Astrocyte (in vitro differentiated cells and primary cell): ENCODE measurements around the gene ARF1. TPM values are rescaled to one million over a fixed set of nuclear protein-coding genes. Genes with fewer than 3 reads are reported as not detected.

Experiments
- DNase-seq: peaks from one replicate; pipeline ENCODE4 v3.0.0-alpha.2; 2010; ENCODE audit warnings: low read depth
- FAIRE-seq: peaks from 2 replicates; lab custom pipeline; 2011; peaks lifted over from hg19 to GRCh38; lab: Jason Lieb, UNC
- H2AFZ ChIP-seq: 2 replicates; pipeline ENCODE4 v1.6.0; 2012; ENCODE audit warnings: low read depth, low read length, inconsistent platforms
- H3K27ac ChIP-seq: 2 replicates; pipeline ENCODE4 v1.5.1; 2011; ENCODE audit warnings: low read depth, low read length, inconsistent platforms
- H3K27me3 ChIP-seq: 2 replicates; pipeline ENCODE4 v1.6.0; 2011; ENCODE audit warnings: low read length, inconsistent platforms; ENCODE audit not compliant: insufficient read depth
- H3K36me3 ChIP-seq: 2 replicates; pipeline ENCODE4 v1.5.1; 2011; ENCODE audit warnings: low read length, inconsistent platforms; ENCODE audit not compliant: insufficient read depth
- H3K4me1 ChIP-seq: 2 replicates; pipeline ENCODE4 v1.5.1; 2011; ENCODE audit warnings: low read length, inconsistent platforms; ENCODE audit not compliant: insufficient read depth
- H3K4me2 ChIP-seq: 2 replicates; pipeline ENCODE4 v1.6.0; 2012; ENCODE audit warnings: low read length, inconsistent platforms
- H3K4me3 ChIP-seq: 2 replicates; pipeline ENCODE4 v1.5.1; 2011; ENCODE audit warnings: low read depth, mild to moderate bottlenecking, low read length, inconsistent platforms; ENCODE audit not compliant: insufficient read depth
- H3K79me2 ChIP-seq: 2 replicates; pipeline ENCODE4 v1.6.0; 2012; ENCODE audit warnings: mild to moderate bottlenecking, low read length, inconsistent platforms; ENCODE audit not compliant: insufficient read depth
- H3K9ac ChIP-seq: 2 replicates; pipeline ENCODE4 v1.6.0; 2012; ENCODE audit warnings: mild to moderate bottlenecking, low read length, inconsistent platforms
- H3K9me3 ChIP-seq: 2 replicates; pipeline ENCODE4 v1.5.1; 2012; ENCODE audit warnings: low read depth, mild to moderate bottlenecking, low read length, inconsistent platforms; ENCODE audit not compliant: insufficient read depth
- H4K20me1 ChIP-seq: 2 replicates; pipeline ENCODE4 v1.6.0; 2012; ENCODE audit warnings: low read length, inconsistent platforms; ENCODE audit not compliant: insufficient read depth
- H3K27ac Mint-ChIP-seq: one replicate; pipeline ENCODE4 v1.8.0; 2021; ENCODE audit warnings: mild to moderate bottlenecking, mixed read lengths; ENCODE audit not compliant: unreplicated experiment
- H3K27me3 Mint-ChIP-seq: one replicate; pipeline ENCODE4 v1.8.0; 2021; ENCODE audit warnings: low read depth, mixed read lengths; ENCODE audit not compliant: unreplicated experiment
- H3K36me3 Mint-ChIP-seq: one replicate; pipeline ENCODE4 v1.8.0; 2021; ENCODE audit warnings: low read depth, mixed read lengths; ENCODE audit not compliant: unreplicated experiment
- H3K4me1 Mint-ChIP-seq: one replicate; pipeline ENCODE4 v1.8.0; 2021; ENCODE audit warnings: low read depth, mixed read lengths; ENCODE audit not compliant: unreplicated experiment
- H3K4me3 Mint-ChIP-seq: one replicate; pipeline ENCODE4 v1.8.0; 2021; ENCODE audit warnings: mild to moderate bottlenecking, moderate library complexity, mixed read lengths; ENCODE audit not compliant: unreplicated experiment
- H3K9me3 Mint-ChIP-seq: one replicate; pipeline ENCODE4 v1.8.0; 2021; ENCODE audit warnings: mild to moderate bottlenecking, mixed read lengths; ENCODE audit not compliant: unreplicated experiment
- CTCF ChIP-seq: IDR thresholded peaks from 2 replicates; pipeline ENCODE4 v1.5.1; 2011; ENCODE audit warnings: low read depth, mild to moderate bottlenecking, inconsistent platforms, low read length, moderate library complexity; ENCODE audit not compliant: insufficient read depth
- EZH2 ChIP-seq: IDR thresholded peaks from 2 replicates; pipeline ENCODE4 v1.6.1; 2012; ENCODE audit warnings: mild to moderate bottlenecking, low read length, inconsistent platforms; ENCODE audit not compliant: insufficient read depth
- total RNA-seq: library from RNA; stranded (reverse); gene quantifications from 2 replicates; pipeline ENCODE4 v1.2.1, GENCODE V29; 2021

The ARF1 gene
- total RNA-seq, 1 donor from 2014 or later = 431 TPM

- Histone ChIP-seq H3K36me3 (peaks cover 6% of the 10 kb centered on the region), H3K9me3 (no peaks in the 10 kb centered on the region), H4K20me1 (peaks cover 79% of the 10 kb centered on the region), H3K9ac (no peak overlapping the region), H3K4me2 (no peak overlapping the region), H3K79me2 (peaks cover 82% of the 10 kb centered on the region), H3K4me1 (peaks cover 35% of the 10 kb centered on the region), H2AFZ (no peak overlapping the region), H3K27me3 (no peaks in the 10 kb centered on the region), H3K27ac (no peak overlapping the region), H3K4me3 (no peak overlapping the region)
- Mint-ChIP-seq H3K4me1 (peaks cover 20% of the 10 kb centered on the region), H3K36me3 (peaks cover 3% of the 10 kb centered on the region), H3K27ac (peak overlapping the region; percentile 41), H3K9me3 (no peaks in the 10 kb centered on the region), H3K4me3 (no peak overlapping the region), H3K27me3 (no peaks in the 10 kb centered on the region)
- no peak for TF ChIP-seq EZH2
- DNase-seq (no peak), FAIRE-seq (no peak)
Observed at GRCh38 chr1:228145463-228146416, 63.2 kb downstream of the ARF1 start.

- TF ChIP-seq EZH2 = no peak
- no peak for TF ChIP-seq CTCF
- Mint-ChIP-seq H3K9me3 (no peaks in the 10 kb centered on the region), H3K36me3 (peaks cover 3% of the 10 kb centered on the region), H3K27me3 (no peaks in the 10 kb centered on the region), H3K27ac (no peak overlapping the region), H3K4me3 (no peak overlapping the region), H3K4me1 (peaks cover 22% of the 10 kb centered on the region)
- FAIRE-seq (no peak), DNase-seq (no peak)
- peaks cover 73% of the 10 kb centered on the region for H3K79me2 ChIP-seq
- no peak overlapping the region for H3K4me3 ChIP-seq
- peaks cover 6% of the 10 kb centered on the region for H3K36me3 ChIP-seq
- H2AFZ ChIP-seq = no peak overlapping the region
- no peak overlapping the region for H3K4me2 ChIP-seq
- no peaks in the 10 kb centered on the region for H3K27me3 ChIP-seq
- no peak overlapping the region for H3K9ac ChIP-seq
- H3K9me3 ChIP-seq = no peaks in the 10 kb centered on the region
- no peak overlapping the region for H3K27ac ChIP-seq
- H4K20me1 ChIP-seq = peaks cover 79% of the 10 kb centered on the region
- H3K4me1 ChIP-seq = peaks cover 35% of the 10 kb centered on the region
Observed at GRCh38 chr1:228146417-228147150, 64.1 kb downstream of the ARF1 start.

GRCh38 chr1:228147151-228147693 lies 64.7 kb downstream of the ARF1 start:
- Histone ChIP-seq H2AFZ (no peak overlapping the region), H3K27me3 (no peaks in the 10 kb centered on the region), H4K20me1 (peaks cover 73% of the 10 kb centered on the region), H3K27ac (no peak overlapping the region), H3K4me3 (no peak overlapping the region), H3K4me2 (no peak overlapping the region), H3K9me3 (no peaks in the 10 kb centered on the region), H3K9ac (no peak overlapping the region), H3K4me1 (peaks cover 28% of the 10 kb centered on the region), H3K36me3 (peaks cover 6% of the 10 kb centered on the region), H3K79me2 (peaks cover 67% of the 10 kb centered on the region)
- peaks cover 18% of the 10 kb centered on the region for H3K4me1 Mint-ChIP-seq
- H3K9me3 Mint-ChIP-seq = no peaks in the 10 kb centered on the region
- no peak overlapping the region for H3K27ac Mint-ChIP-seq
- no peaks in the 10 kb centered on the region for H3K27me3 Mint-ChIP-seq
- FAIRE-seq = no peak
- H3K4me3 Mint-ChIP-seq = no peak overlapping the region
- H3K36me3 Mint-ChIP-seq = peaks cover 3% of the 10 kb centered on the region
- no peak for DNase-seq
- no peak for TF ChIP-seq CTCF
- no peak for TF ChIP-seq EZH2
